ENCODE measurements around the gene TIMP1.
A peak's percentile ranks its signal among the peaks of the same experiment; 100 is the strongest.
"Not testable (repeated sequence)": the region's sequence is repeated elsewhere in the genome, so short reads cannot be mapped to it uniquely, and the experiment has no call there.

TIMP1 gene

GRCh38 chrX:47574076-47574546, 8.1 kb upstream of the TIMP1 start:
- no peak for DNase-seq

DNA sequence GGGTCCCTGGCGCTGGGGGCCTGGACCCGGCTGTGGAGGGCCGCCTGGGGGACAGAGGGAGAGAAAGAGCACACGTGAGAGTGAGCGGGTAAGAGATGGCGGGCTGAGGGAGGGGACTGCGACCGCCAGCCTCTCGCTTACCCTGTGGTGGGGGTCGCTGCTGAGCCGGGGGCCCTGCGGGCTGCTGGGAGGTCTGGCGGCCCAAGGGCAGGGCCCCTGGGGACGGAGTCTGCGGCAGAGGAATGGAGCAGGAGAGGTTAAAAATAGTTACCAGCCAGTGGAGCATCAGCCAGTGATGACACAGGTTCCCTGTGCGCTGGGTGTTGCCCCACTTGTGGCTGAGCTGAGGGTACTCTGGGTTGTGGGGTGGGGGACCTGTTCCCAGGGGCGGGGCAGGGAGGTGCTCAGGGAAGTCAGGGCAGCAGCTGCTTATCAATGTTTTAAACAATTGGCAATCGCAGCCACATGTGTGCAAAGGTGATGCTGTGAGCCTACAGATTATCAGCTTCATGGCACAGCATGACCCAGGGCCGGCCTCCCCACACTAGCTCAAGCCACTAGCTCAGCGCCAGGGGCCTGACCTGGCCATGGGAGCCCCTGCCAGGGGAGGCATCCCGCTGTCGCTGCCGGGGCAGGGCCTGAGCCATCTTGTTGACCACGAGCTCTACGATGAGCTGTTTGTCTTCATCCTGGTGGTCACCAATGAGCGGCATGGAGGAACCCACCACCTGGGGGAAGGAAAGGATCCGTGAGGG, 7.5 kb upstream of the TIMP1 start:
- no peak for DNase-seq

DNA sequence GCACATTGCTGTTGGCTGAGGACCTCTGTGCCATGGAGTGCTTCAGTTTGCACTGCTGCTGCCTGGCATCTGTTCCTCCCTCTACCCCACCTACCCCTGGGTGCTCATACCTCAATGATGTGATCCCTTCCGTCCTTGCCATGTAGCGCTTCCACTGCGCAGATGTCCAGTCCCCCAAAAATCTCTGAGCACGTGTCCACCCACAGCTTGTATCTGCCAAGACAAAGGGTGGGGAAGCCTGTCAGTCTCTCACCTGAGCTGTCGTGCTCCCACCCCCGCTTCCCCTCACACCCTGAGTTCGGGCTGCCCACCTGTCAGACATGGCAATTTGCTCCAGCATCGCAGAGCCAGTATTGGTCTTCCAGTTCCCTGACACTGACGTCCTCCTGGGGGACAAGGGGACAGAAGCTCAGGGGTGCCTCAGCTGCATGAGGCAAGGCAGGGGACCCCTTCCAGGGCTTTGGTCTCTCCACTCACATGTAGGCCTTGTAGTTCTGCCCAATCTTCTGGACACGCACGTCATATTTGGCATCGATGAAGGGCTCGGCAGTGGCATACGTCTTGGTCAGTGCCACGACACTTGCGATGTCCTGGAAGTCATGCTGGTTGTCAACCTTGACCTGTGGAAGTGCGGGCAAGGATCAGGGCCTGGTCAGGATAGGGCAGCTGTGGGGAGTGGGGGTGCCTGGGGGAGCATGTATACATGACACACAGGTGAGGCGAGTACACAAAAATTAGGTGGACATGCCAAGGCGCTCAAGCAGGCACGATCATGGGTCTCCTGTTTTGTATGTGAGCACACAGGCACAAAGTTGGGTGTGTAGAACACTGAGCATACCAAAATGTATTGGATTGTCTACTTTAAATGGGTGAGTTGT, 6.0 kb upstream of the TIMP1 start:
- DNase-seq: no peak

DNA sequence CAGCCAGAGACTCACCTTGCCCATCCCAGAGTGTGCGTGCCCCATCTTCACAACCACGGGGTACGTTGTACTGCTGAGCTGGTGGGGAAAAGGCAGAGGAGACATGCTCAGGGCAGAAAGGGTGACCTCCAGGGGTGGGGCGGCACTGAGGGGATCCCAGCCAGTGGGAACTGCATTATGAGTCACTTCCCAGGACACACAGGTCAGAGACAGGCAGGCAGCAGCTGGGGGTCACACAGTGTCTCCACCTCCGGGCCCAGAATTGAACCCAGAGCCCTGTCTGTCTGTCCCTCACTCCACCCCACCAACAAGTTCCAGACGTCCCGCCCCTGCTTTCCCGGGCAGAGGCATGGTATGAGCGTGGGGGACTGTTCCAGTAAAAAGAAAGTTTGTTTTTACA, 4.8 kb upstream of the TIMP1 start:
- no peak for DNase-seq

GRCh38 chrX:47577901-47578300, 4.3 kb upstream of the TIMP1 start:
- DNase-seq: no peak

GRCh38 chrX:47578692-47579091, 3.5 kb upstream of the TIMP1 start:
- DNase-seq: no peak

DNA sequence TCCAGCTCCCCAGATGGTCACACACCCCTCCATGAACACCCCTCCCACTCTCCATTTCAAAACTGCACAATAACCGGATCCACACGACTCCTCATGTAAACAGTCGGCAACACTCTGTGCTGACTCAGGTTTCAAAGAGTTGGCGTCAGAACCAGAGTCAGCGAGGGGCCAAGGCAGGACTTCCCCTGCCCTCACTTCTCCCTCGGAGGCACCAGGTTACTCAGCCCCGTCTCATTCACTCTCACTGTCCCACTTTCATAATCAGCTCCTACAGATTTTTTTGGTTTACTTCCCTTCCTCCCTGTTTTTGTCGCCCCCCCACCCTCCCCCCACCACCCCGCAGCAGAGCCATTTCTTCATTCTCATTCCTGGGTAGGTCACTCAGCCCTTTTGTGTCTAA, 2.7 kb upstream of the TIMP1 start:
- peak; percentile 18 for DNase-seq

- DNase-seq: no peak
Measured at GRCh38 chrX:47583240-47583861, 1.1 kb downstream of the TIMP1 start.

DNA sequence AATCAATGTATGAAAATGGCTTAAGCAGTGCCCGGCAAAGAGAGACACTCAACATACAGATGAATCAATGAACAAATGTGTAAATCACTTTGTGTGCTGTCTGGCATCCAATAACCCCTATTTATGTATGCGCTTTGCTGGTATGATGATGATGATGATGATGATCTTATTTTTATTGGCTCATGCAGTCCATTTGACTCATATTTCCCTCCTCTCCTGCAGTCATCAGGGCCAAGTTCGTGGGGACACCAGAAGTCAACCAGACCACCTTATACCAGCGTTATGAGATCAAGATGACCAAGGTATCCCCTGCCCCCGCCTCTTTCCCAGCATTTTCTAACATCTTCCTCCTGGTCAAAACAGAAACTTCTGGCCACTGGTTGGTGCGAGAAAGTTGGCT, 2.5 kb downstream of the TIMP1 start:
- DNase-seq: no peak

DNA sequence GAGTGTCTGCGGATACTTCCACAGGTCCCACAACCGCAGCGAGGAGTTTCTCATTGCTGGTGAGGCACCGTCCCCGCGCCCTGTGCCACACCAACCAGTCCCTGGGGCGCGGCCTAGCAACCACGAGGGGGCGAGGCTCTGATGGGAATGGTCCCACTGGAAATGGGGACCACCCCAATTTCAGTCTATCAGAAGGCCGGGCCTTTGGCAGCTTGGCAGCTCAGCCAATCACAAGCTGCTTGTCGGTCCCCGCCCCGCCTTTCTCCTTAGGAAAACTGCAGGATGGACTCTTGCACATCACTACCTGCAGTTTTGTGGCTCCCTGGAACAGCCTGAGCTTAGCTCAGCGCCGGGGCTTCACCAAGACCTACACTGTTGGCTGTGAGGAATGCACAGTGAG, 3.0 kb downstream of the TIMP1 start:
- DNase-seq: no peak

DNA sequence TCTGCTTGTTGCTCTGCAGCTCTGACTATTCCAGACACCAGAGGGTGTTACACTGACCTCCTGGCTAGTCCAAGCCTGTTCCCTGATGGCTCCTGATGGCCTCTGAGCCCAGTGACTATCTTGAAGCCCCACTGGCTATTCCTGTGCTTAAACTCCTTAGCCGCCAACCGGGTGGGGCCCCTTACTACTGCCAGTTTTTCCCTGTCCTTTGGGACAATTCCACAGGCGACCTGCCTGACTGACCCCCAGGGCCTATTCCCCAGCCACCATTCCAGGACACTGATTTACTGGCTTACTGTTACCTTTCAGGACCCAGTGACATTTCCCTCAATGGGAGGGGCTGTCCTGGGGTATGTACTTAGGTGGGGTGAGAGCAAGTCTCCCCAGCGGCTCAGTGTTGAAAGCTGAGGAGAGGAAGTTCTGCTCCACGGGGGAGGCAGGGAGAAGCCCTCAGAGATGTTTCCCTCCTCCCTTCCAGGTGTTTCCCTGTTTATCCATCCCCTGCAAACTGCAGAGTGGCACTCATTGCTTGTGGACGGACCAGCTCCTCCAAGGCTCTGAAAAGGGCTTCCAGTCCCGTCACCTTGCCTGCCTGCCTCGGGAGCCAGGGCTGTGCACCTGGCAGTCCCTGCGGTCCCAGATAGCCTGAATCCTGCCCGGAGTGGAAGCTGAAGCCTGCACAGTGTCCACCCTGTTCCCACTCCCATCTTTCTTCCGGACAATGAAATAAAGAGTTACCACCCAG, 4.0 kb downstream of the TIMP1 start:
- no peak for DNase-seq

- DNase-seq: no peak
Measured at GRCh38 chrX:47587091-47587891, 5.1 kb downstream of the TIMP1 start.

- DNase-seq: no peak
Measured at GRCh38 chrX:47587906-47588735, 5.9 kb downstream of the TIMP1 start.

DNA sequence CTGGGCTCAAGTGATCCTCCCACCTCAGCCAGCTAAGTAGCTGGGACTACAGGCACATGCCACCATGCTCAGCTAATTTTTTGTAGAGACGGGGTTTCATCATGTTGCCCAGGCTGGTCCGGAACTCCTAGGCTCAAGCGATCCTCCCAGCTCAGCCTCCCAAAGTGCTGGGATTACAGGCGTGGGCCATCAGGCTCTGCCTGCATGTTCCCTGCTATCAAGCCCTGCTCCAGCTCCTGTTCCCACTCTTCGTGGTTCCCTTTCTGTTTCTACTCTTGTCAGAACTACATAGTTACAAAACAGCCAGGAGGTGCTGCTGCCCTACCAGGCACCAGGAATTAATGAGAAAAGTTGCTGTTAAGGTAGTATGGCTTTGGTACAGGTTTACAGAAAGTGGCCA, 8.7 kb downstream of the TIMP1 start:
- no peak for DNase-seq

DNA sequence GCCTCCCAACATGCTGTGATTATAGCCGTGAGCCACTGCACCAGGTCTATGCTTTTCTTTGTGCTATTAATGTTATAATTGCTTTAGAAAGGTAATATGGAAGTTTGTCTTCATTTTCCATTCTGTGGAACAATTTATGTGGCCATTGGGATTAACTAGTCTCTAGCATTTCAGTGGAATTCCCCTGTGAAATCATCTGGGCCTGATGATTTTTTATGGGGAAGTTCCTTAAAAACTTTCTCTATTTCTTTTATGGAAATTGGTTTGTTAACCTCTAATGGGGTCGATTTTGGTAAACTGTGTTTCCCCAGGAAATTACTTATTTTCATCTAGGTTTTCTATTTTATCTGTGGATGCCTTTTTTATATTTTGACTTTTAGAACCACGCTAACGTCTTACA, 11.3 kb downstream of the TIMP1 start:
- no peak for DNase-seq

GRCh38 chrX:47595716-47596251, 13.5 kb downstream of the TIMP1 start:
- DNase-seq: no peak

DNA sequence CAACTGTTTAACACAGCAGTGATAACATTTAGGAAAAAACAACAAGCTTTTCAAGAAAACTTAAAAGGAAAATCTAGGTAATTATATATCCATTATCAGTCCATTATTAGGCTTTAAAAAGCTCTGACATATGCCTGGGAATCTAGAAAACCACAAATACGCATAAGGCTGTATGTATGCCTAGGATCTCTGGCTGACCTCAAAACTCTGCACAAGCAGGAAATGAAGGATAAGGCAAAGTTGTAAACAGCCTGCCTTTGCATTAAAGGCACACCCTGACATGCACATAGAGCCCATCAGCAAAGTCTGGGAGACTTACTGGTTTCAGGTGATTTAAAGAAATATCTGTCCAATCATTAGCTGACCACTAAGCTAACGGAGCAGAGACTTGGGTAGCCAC, 14.0 kb downstream of the TIMP1 start:
- no peak for DNase-seq

DNA sequence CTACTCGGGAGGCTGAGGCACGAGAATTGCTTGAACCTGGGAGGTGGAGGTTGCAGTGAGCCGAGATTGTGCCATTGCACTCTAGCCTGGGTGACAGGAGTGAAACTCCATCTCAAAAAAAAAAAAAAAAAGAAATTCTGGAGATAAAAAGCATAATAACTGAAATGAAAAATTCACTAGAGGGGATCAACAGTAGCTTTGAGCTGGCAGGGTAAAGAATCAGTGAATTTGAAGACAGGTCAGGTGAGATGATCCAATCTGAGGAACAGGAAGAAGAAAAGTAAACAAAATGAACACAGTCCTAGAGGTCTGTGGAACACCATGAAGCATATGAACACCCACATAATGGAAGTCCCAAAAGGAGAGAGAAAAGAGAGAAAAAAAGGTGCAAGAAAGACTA, 15.0 kb downstream of the TIMP1 start:
- no peak for DNase-seq

- not testable (repeated sequence) for DNase-seq
Measured at GRCh38 chrX:47603125-47603524, 20.9 kb downstream of the TIMP1 start.

DNA sequence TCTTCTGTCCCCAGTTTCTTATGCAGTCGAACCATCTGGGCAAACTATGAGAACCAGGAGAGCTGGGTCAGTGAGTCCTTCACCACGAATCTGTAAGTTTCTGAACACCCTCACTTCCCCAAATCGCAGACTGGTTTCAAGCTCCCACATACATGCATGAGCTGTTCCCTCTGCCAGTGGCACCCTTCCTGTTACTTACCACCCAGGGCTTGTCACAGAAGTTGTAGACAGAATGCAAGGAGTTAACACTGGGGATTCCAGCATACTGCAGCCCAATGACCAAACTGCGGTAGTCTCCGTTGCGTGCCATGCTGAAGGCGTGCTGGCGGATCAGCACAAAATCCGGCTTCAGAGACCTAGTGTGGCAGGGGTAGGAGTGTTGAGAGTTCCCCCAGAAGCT, 22.8 kb downstream of the TIMP1 start:
- DNase-seq: no peak

GRCh38 chrX:47607091-47607490, 24.9 kb downstream of the TIMP1 start:
- DNase-seq: no peak
